Osteocyte (in vitro differentiated cells): ENCODE results near the gene CCDC134. TPM values are rescaled to one million over a fixed set of nuclear protein-coding genes. Genes with fewer than 3 reads are reported as not detected.

Experiments
- DNase-seq: peaks from one replicate; pipeline ENCODE4 v3.0.0; 2021; ENCODE audit warnings: mixed read lengths; ENCODE audit not compliant: unreplicated experiment; ENCODE audit errors: extremely low spot score
- H3K27ac Mint-ChIP-seq: one replicate; pipeline ENCODE4 v1.8.0; 2021; ENCODE audit warnings: mild to moderate bottlenecking, mixed read lengths; ENCODE audit not compliant: unreplicated experiment
- H3K27me3 Mint-ChIP-seq: one replicate; pipeline ENCODE4 v1.8.0; 2021; ENCODE audit warnings: mixed read lengths; ENCODE audit not compliant: unreplicated experiment
- H3K36me3 Mint-ChIP-seq: one replicate; pipeline ENCODE4 v1.8.0; 2021; ENCODE audit warnings: mixed read lengths; ENCODE audit not compliant: unreplicated experiment
- H3K4me1 Mint-ChIP-seq: one replicate; pipeline ENCODE4 v1.8.0; 2021; ENCODE audit warnings: mixed read lengths; ENCODE audit not compliant: unreplicated experiment
- H3K4me3 Mint-ChIP-seq: one replicate; pipeline ENCODE4 v1.8.0; 2021; ENCODE audit warnings: mild to moderate bottlenecking, moderate library complexity, mixed read lengths; ENCODE audit not compliant: unreplicated experiment
- H3K9me3 Mint-ChIP-seq: one replicate; pipeline ENCODE4 v1.8.0; 2021; ENCODE audit warnings: mixed read lengths; ENCODE audit not compliant: unreplicated experiment
- total RNA-seq: library from RNA; stranded (reverse); gene quantifications from 2 replicates; pipeline ENCODE4 v1.2.1, GENCODE V29; 2021
- TF ChIP-seq, protein P1 (sequence below): fragments of 200-600 bp; sonication (generic); IDR thresholded peaks from 2 replicates; pipeline ENCODE4 v1.5.0; 2021; ENCODE audit warnings: antibody characterized with exemption, mild to moderate bottlenecking, moderate library complexity

CCDC134 gene
- total RNA-seq, 1 donor from 2014 or later: 7.8 TPM

DNA sequence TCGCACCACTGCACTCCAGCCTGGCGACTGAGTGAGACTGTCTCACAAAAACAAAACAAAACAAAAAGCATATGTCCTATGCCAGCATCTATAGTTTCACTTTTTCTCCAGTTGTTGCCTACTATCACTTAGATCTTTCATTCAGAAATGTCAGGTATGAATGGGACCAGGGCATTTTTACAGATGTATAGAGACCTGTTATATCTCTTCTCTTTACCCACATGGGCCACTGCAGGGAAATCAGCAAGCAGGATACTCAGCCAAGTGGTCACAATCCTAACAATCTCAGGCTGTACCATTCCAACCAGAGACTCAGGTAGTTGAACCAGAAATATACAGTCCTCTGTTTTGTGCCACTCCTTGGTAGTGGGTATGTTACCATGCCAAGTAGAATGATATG lies 16.4 kb downstream of the CCDC134 start:
- Mint-ChIP-seq H3K4me3 (no peak overlapping the region), H3K36me3 (peaks cover 4% of the 10 kb centered on the region), H3K27ac (no peak overlapping the region), H3K9me3 (no peaks in the 10 kb centered on the region), H3K27me3 (no peaks in the 10 kb centered on the region), H3K4me1 (peaks cover 10% of the 10 kb centered on the region)
- no peak for DNase-seq
- TF ChIP-seq, protein P1, sequence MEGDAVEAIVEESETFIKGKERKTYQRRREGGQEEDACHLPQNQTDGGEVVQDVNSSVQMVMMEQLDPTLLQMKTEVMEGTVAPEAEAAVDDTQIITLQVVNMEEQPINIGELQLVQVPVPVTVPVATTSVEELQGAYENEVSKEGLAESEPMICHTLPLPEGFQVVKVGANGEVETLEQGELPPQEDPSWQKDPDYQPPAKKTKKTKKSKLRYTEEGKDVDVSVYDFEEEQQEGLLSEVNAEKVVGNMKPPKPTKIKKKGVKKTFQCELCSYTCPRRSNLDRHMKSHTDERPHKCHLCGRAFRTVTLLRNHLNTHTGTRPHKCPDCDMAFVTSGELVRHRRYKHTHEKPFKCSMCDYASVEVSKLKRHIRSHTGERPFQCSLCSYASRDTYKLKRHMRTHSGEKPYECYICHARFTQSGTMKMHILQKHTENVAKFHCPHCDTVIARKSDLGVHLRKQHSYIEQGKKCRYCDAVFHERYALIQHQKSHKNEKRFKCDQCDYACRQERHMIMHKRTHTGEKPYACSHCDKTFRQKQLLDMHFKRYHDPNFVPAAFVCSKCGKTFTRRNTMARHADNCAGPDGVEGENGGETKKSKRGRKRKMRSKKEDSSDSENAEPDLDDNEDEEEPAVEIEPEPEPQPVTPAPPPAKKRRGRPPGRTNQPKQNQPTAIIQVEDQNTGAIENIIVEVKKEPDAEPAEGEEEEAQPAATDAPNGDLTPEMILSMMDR: no peak

DNA sequence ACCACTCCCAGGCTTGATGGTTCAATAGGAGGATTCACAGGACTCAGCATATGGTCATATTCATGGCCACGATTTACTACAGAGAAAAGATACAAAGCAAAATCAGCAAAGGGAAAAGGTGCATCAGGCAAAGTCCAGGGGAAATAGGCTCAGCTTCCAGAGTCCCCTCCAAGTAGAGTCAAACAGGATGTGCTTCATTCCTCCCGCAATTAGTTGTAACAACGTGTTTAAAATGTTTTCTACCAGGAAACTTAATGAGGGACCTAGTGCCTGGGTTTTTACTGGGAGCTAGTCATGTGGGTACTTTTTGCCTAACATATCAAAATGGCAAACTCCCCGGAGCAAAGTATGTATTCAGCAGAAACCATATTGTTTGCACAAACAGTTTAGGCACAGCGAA lies 17.5 kb downstream of the CCDC134 start:
- peaks cover 10% of the 10 kb centered on the region for H3K4me1 Mint-ChIP-seq
- no peaks in the 10 kb centered on the region for H3K27me3 Mint-ChIP-seq
- no peak overlapping the region for H3K27ac Mint-ChIP-seq
- H3K4me3 Mint-ChIP-seq: no peak overlapping the region
- TF ChIP-seq, protein P1: no peak
- no peaks in the 10 kb centered on the region for H3K9me3 Mint-ChIP-seq
- no peak for DNase-seq
- H3K36me3 Mint-ChIP-seq: peaks cover 4% of the 10 kb centered on the region

- Mint-ChIP-seq H3K9me3 (no peaks in the 10 kb centered on the region), H3K4me3 (no peak overlapping the region), H3K36me3 (peaks cover 2% of the 10 kb centered on the region), H3K27ac (no peak overlapping the region), H3K4me1 (peaks cover 13% of the 10 kb centered on the region), H3K27me3 (no peaks in the 10 kb centered on the region)
- no peak for DNase-seq
- TF ChIP-seq, protein P1: no peak
These were observed 18.1 kb downstream of the CCDC134 start for GRCh38 chr22:41818596-41818995.

GRCh38 chr22:41819257-41819656 lies 18.8 kb downstream of the CCDC134 start:
- peaks cover 2% of the 10 kb centered on the region for H3K36me3 Mint-ChIP-seq
- TF ChIP-seq, protein P1: no peak
- peaks cover 20% of the 10 kb centered on the region for H3K4me1 Mint-ChIP-seq
- H3K27ac Mint-ChIP-seq: no peak overlapping the region
- H3K4me3 Mint-ChIP-seq: no peak overlapping the region
- no peaks in the 10 kb centered on the region for H3K27me3 Mint-ChIP-seq
- no peak for DNase-seq
- no peaks in the 10 kb centered on the region for H3K9me3 Mint-ChIP-seq

GRCh38 chr22:41820447-41820846 lies 20.0 kb downstream of the CCDC134 start:
- Mint-ChIP-seq H3K4me3 (no peak overlapping the region), H3K27ac (no peak overlapping the region), H3K27me3 (no peaks in the 10 kb centered on the region), H3K9me3 (no peaks in the 10 kb centered on the region), H3K4me1 (peaks cover 28% of the 10 kb centered on the region), H3K36me3 (peaks cover 2% of the 10 kb centered on the region)
- DNase-seq: no peak
- TF ChIP-seq, protein P1: no peak
